ENCODE results near the gene C12orf75.

GRCh38 chr12:105334582-105334981 lies 4.1 kb downstream of the C12orf75 start:
- TF ChIP-seq POLR2AphosphoS5 (IDR thresholded peaks at IDR 0.05; ENCODE audit: borderline replicate concordance, low read depth, low read length), result no peak
- no peak for TF ChIP-seq EZH2 (IDR thresholded peaks at IDR 0.05)
- no peak for TF ChIP-seq FOXP2 (optimal IDR thresholded peaks at IDR 0.05; ENCODE audit: control extremely low read depth, extremely low read length, insufficient read depth)

All from SK-N-MC (cell line).